GM23338 (cell line): ENCODE data around the gene CYBRD1. TPM values are rescaled to one million over a fixed set of nuclear protein-coding genes. Genes with fewer than 3 reads are reported as not detected.

ENCODE experiments used
- ATAC-seq: fragments of 200-7000 bp; cut with Tn5 transposase; 3 replicates; pipeline ENCODE4 v1.9.1; 2020
- DNase-seq: peaks from one replicate; pipeline ENCODE4 v3.0.0-alpha.2; 2015; ENCODE audit warnings: low spot score
- H2AFZ ChIP-seq: fragments of 200-600 bp; sonication (generic); 2 replicates; pipeline ENCODE4 v1.8.0; 2016; ENCODE audit warnings: antibody characterized with exemption, mild to moderate bottlenecking, moderate library complexity
- H3F3A ChIP-seq: fragments of 200-600 bp; sonication (generic); replicated peaks from 2 replicates; pipeline ENCODE4 v1.8.0; 2017; ENCODE audit warnings: antibody characterized with exemption, mixed run types, low read depth
- H3K27ac ChIP-seq: fragments of 200-600 bp; sonication (generic); 2 replicates; pipeline ENCODE4 v1.6.1; 2016; ENCODE audit warnings: low read depth
- H3K27me3 ChIP-seq: fragments of 200-600 bp; sonication (generic); 2 replicates; pipeline ENCODE4 v1.8.0; 2016; ENCODE audit warnings: mild to moderate bottlenecking, mixed run types, moderate library complexity; ENCODE audit not compliant: insufficient read depth
- H3K36me3 ChIP-seq: fragments of 200-600 bp; sonication (generic); 2 replicates; pipeline ENCODE4 v1.8.0; 2016; ENCODE audit warnings: mild to moderate bottlenecking; ENCODE audit not compliant: insufficient read depth
- H3K4me1 ChIP-seq: fragments of 200-600 bp; sonication (generic); 2 replicates; pipeline ENCODE4 v1.8.0; 2016; ENCODE audit warnings: mild to moderate bottlenecking, moderate library complexity; ENCODE audit not compliant: insufficient read depth
- H3K4me2 ChIP-seq: fragments of 200-600 bp; sonication (generic); 2 replicates; pipeline ENCODE4 v1.7.1; 2017; ENCODE audit warnings: mixed run types
- H3K4me3 ChIP-seq: fragments of 200-600 bp; sonication (generic); 2 replicates; pipeline ENCODE4 v1.6.1; 2016; ENCODE audit warnings: mixed run types
- H3K79me2 ChIP-seq: fragments of 200-600 bp; sonication (generic); replicated peaks from 2 replicates; pipeline ENCODE4 v1.8.0; 2017; ENCODE audit warnings: mild to moderate bottlenecking; ENCODE audit not compliant: insufficient read depth
- H3K9me2 ChIP-seq: fragments of 200-600 bp; sonication (generic); 2 replicates; pipeline ENCODE4 v1.8.0; 2017; ENCODE audit not compliant: insufficient read depth
- H4K20me1 ChIP-seq: fragments of 200-600 bp; sonication (generic); replicated peaks from 2 replicates; pipeline ENCODE4 v1.8.0; 2017; ENCODE audit warnings: mild to moderate bottlenecking; ENCODE audit not compliant: insufficient read depth
- H3K27ac Mint-ChIP-seq: 2 replicates; pipeline ENCODE4 v1.8.0; 2020; ENCODE audit warnings: inconsistent platforms, mild to moderate bottlenecking, moderate library complexity, mixed read lengths
- H3K27me3 Mint-ChIP-seq: 3 replicates; pipeline ENCODE4 v1.8.0; 2022; ENCODE audit warnings: low read depth, mild to moderate bottlenecking, moderate library complexity, mixed read lengths, inconsistent platforms; ENCODE audit not compliant: insufficient read depth, poor library complexity
- H3K36me3 Mint-ChIP-seq: 3 replicates; pipeline ENCODE4 v1.8.0; 2021; ENCODE audit warnings: low read depth, mild to moderate bottlenecking, inconsistent platforms, moderate library complexity, mixed read lengths
- H3K4me1 Mint-ChIP-seq: 3 replicates; pipeline ENCODE4 v1.8.0; 2020; ENCODE audit warnings: mild to moderate bottlenecking, inconsistent platforms, mixed read lengths
- H3K4me3 Mint-ChIP-seq: 3 replicates; pipeline ENCODE4 v1.8.0; 2021; ENCODE audit warnings: moderate library complexity, mild to moderate bottlenecking, inconsistent platforms, mixed read lengths
- H3K9me3 Mint-ChIP-seq: 3 replicates; pipeline ENCODE4 v1.8.0; 2020; ENCODE audit warnings: moderate library complexity, mild to moderate bottlenecking, inconsistent platforms, mixed read lengths
- EZH2 ChIP-seq: fragments of 200-600 bp; sonication (generic); IDR thresholded peaks from one replicate; pipeline ENCODE4 v1.8.0; 2017; ENCODE audit warnings: antibody characterized with exemption, mild to moderate bottlenecking, low read depth; ENCODE audit not compliant: unreplicated experiment
- EZH2phosphoT487 ChIP-seq: fragments of 200-600 bp; sonication (generic); IDR thresholded peaks from one replicate; pipeline ENCODE4 v1.8.1; 2018; ENCODE audit warnings: antibody characterized with exemption; ENCODE audit not compliant: unreplicated experiment
- POLR2AphosphoS5 ChIP-seq: IDR thresholded peaks from 2 replicates; pipeline ENCODE4 v1.6.1; 2016; ENCODE audit warnings: antibody characterized with exemption, low read depth
- STAT1 ChIP-seq: IDR thresholded peaks from one replicate; pipeline ENCODE4 v1.6.1; 2016; ENCODE audit warnings: antibody characterized with exemption; ENCODE audit not compliant: unreplicated experiment
- ZNF331 ChIP-seq: fragments of 250-450 bp; sonication (Bioruptor Pico); IDR thresholded peaks from 2 replicates; pipeline ENCODE4 v1.5.0; 2020; ENCODE audit warnings: low read depth, mild to moderate bottlenecking, moderate library complexity
- ZNF462 ChIP-seq: fragments of 250-450 bp; sonication (Bioruptor Pico); IDR thresholded peaks from 2 replicates; pipeline ENCODE4 v1.5.0; 2020; ENCODE audit warnings: mild to moderate bottlenecking, moderate library complexity
- polyA plus RNA-seq: library from polyadenylated mRNA; unstranded; fragments of >200 nt; fragmentation: Nextera tagmentation; extraction: Ambion mirVana; gene quantifications from 2 replicates; pipeline ENCODE4 v1.2.1, GENCODE V29; 2016
- total RNA-seq: library from RNA; depleted of rRNA; stranded (reverse); fragments of >200 nt; shearing (Covaris generic); gene quantifications from 2 replicates; pipeline ENCODE4 v1.2.3, GENCODE V29; 2014
- TF ChIP-seq, protein P1 (sequence below), 2 experiments: fragments of 200-600 bp in 1 of 2; sonication (generic) in 1 of 2; conservative IDR thresholded peaks; 2 replicates each; pipeline versions ENCODE4 v1.5.1 to v1.6.1; 2016 to 2017; ENCODE audit warnings: antibody characterized with exemption in 2 of 2, low read depth in 2 of 2, mild to moderate bottlenecking in 2 of 2, moderate library complexity in 1 of 2
- TF ChIP-seq, protein P2 (sequence below): IDR thresholded peaks from 2 replicates; pipeline ENCODE4 v1.6.1; 2016; ENCODE audit warnings: antibody characterized with exemption

The CYBRD1 gene
- total and polyA plus RNA-seq, 2 experiments from 2014 or later = 3.4 to 5.3 TPM

GRCh38 chr2:171479154-171479814 is 43.0 kb upstream of the CYBRD1 start:
- H3F3A ChIP-seq = no peaks in the 10 kb centered on the region
- no peaks in the 10 kb centered on the region for H3K36me3 ChIP-seq
- H3K9me2 ChIP-seq = no peaks in the 10 kb centered on the region
- TF ChIP-seq EZH2 = no peak
- no peak for TF ChIP-seq EZH2phosphoT487
- TF ChIP-seq, protein P1, sequence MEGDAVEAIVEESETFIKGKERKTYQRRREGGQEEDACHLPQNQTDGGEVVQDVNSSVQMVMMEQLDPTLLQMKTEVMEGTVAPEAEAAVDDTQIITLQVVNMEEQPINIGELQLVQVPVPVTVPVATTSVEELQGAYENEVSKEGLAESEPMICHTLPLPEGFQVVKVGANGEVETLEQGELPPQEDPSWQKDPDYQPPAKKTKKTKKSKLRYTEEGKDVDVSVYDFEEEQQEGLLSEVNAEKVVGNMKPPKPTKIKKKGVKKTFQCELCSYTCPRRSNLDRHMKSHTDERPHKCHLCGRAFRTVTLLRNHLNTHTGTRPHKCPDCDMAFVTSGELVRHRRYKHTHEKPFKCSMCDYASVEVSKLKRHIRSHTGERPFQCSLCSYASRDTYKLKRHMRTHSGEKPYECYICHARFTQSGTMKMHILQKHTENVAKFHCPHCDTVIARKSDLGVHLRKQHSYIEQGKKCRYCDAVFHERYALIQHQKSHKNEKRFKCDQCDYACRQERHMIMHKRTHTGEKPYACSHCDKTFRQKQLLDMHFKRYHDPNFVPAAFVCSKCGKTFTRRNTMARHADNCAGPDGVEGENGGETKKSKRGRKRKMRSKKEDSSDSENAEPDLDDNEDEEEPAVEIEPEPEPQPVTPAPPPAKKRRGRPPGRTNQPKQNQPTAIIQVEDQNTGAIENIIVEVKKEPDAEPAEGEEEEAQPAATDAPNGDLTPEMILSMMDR (conservative IDR thresholded peaks at IDR 0.05; ENCODE audit: low read depth in 2 of 2) = no peak
- no peak for TF ChIP-seq ZNF331
- TF ChIP-seq, protein P2, sequence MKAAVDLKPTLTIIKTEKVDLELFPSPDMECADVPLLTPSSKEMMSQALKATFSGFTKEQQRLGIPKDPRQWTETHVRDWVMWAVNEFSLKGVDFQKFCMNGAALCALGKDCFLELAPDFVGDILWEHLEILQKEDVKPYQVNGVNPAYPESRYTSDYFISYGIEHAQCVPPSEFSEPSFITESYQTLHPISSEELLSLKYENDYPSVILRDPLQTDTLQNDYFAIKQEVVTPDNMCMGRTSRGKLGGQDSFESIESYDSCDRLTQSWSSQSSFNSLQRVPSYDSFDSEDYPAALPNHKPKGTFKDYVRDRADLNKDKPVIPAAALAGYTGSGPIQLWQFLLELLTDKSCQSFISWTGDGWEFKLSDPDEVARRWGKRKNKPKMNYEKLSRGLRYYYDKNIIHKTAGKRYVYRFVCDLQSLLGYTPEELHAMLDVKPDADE = no peak
- no peak for TF ChIP-seq POLR2AphosphoS5
- Mint-ChIP-seq H3K27me3 (no peaks in the 10 kb centered on the region), H3K27ac (no peak overlapping the region), H3K4me3 (no peak overlapping the region), H3K4me1 (peaks cover 22% of the 10 kb centered on the region; the same call in 2 of the 3 replicates), H3K36me3 (peaks cover 26% of the 10 kb centered on the region), H3K9me3 (no peaks in the 10 kb centered on the region)
- H3K4me1 ChIP-seq = peaks cover 7% of the 10 kb centered on the region; the same call in 1 of the 2 replicates
- H4K20me1 ChIP-seq = no peaks in the 10 kb centered on the region
- H3K4me3 ChIP-seq = no peak overlapping the region
- ATAC-seq (no peak), DNase-seq (no peak)
- no peak overlapping the region for H3K27ac ChIP-seq
- no peak overlapping the region for H2AFZ ChIP-seq
- H3K4me2 ChIP-seq = no peak overlapping the region
- no peaks in the 10 kb centered on the region for H3K27me3 ChIP-seq
- H3K79me2 ChIP-seq = no peaks in the 10 kb centered on the region

DNA sequence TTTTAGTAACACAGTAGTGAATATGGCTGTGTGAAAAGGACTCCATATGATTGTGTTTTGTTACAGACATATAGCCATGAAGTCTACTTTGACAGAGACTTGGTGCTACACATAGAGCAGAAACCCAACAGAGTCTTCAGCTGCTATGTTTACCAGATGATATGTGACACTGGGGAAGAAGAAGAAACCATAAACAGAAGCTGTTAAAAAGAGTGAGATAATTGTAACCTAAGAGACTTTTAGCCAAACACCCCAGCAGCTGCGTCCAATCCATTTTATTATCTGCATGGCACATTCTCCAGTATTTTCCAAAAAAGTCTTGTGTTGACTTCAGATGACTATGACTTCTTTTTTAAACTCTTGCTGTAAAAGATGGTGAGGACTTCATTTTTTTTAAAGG is 41.4 kb upstream of the CYBRD1 start:
- no peaks in the 10 kb centered on the region for H4K20me1 ChIP-seq
- no peaks in the 10 kb centered on the region for H3K27me3 Mint-ChIP-seq
- no peak overlapping the region for H3K4me2 ChIP-seq
- DNase-seq (no peak), ATAC-seq (no peak)
- H3K36me3 ChIP-seq = no peaks in the 10 kb centered on the region
- peaks cover 15% of the 10 kb centered on the region; the same call in 2 of the 3 replicates for H3K36me3 Mint-ChIP-seq
- no peaks in the 10 kb centered on the region for H3K9me2 ChIP-seq
- H3K9me3 Mint-ChIP-seq = no peaks in the 10 kb centered on the region
- peaks cover 22% of the 10 kb centered on the region; the same call in 2 of the 3 replicates for H3K4me1 Mint-ChIP-seq
- H3K4me3 ChIP-seq = no peak overlapping the region
- no peaks in the 10 kb centered on the region for H3F3A ChIP-seq
- H3K4me3 Mint-ChIP-seq = no peak overlapping the region
- H3K4me1 ChIP-seq = peaks cover 7% of the 10 kb centered on the region; the same call in 1 of the 2 replicates
- H3K27me3 ChIP-seq = no peaks in the 10 kb centered on the region
- H3K27ac ChIP-seq = no peak overlapping the region; the same call in 1 of the 2 replicates
- H3K79me2 ChIP-seq = no peaks in the 10 kb centered on the region
- H3K27ac Mint-ChIP-seq = no peak overlapping the region
- no peak overlapping the region for H2AFZ ChIP-seq
- no peak for TF ChIP-seq EZH2
- TF ChIP-seq, protein P1 (conservative IDR thresholded peaks at IDR 0.05; ENCODE audit: low read depth in 2 of 2) = no peak
- TF ChIP-seq POLR2AphosphoS5 = no peak
- no peak for TF ChIP-seq STAT1
- TF ChIP-seq EZH2phosphoT487 = no peak
- no peak for TF ChIP-seq ZNF462 (CRISPR knock-in tag)
